Measurements from ENCODE around the gene DPH5. TPM values are rescaled to one million over a fixed set of nuclear protein-coding genes. Genes with fewer than 3 reads are reported as not detected.

Gene DPH5
- total RNA-seq, 1 experiment from 2014 or later: 23.8 TPM

DNA sequence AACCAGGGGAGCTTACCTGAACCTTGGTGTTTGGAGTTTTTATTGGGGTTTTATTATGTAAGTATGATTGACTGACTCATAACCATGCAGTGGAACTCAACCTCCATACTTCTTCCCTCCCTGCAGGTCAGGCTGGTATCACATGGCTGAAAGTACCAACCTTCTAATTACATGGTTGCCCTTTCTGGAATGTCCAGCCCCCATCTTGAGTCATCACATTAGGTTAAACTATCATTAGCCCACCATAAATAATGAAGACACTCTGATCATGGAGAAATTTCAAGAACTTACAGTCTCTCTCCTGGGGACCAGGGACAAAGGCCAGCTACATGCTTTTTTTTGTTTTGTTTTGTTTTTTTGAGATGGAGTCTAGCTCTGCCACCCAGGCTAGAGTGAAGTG lies 19.2 kb upstream of the DPH5 start:
- H3K4me1 ChIP-seq: no peaks in the 10 kb centered on the region
- no peaks in the 10 kb centered on the region for H3K27me3 ChIP-seq (replicated peaks; ENCODE audit: control insufficient read depth, insufficient read depth, low read length)
- H3K4me3 ChIP-seq (ENCODE audit: low read depth, low read length): no peak overlapping the region
- Mint-ChIP-seq H3K36me3 (ENCODE audit: insufficient read depth, unreplicated experiment) (peaks cover 7% of the 10 kb centered on the region), H3K4me3 (ENCODE audit: unreplicated experiment) (no peak overlapping the region), H3K9me3 (ENCODE audit: unreplicated experiment) (peaks cover 10% of the 10 kb centered on the region), H3K27ac (ENCODE audit: unreplicated experiment) (no peak overlapping the region), H3K27me3 (ENCODE audit: insufficient read depth, unreplicated experiment) (no peaks in the 10 kb centered on the region), H3K4me1 (ENCODE audit: low read depth, unreplicated experiment) (no peaks in the 10 kb centered on the region)
- H3K9me3 ChIP-seq: no peaks in the 10 kb centered on the region; the same call in 1 of the 2 replicates
- no peak for DNase-seq
- ChIA-PET POLR2A (no interaction called here), CTCF (no interaction called here)
- TF ChIP-seq, protein P1, sequence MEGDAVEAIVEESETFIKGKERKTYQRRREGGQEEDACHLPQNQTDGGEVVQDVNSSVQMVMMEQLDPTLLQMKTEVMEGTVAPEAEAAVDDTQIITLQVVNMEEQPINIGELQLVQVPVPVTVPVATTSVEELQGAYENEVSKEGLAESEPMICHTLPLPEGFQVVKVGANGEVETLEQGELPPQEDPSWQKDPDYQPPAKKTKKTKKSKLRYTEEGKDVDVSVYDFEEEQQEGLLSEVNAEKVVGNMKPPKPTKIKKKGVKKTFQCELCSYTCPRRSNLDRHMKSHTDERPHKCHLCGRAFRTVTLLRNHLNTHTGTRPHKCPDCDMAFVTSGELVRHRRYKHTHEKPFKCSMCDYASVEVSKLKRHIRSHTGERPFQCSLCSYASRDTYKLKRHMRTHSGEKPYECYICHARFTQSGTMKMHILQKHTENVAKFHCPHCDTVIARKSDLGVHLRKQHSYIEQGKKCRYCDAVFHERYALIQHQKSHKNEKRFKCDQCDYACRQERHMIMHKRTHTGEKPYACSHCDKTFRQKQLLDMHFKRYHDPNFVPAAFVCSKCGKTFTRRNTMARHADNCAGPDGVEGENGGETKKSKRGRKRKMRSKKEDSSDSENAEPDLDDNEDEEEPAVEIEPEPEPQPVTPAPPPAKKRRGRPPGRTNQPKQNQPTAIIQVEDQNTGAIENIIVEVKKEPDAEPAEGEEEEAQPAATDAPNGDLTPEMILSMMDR (IDR thresholded peaks at IDR 0.05; ENCODE audit: insufficient read depth in 1 of 2, low read depth in 1 of 2, low read length in 1 of 2, severe bottlenecking in 1 of 2, unreplicated experiment in 1 of 2): no peak
- no peaks in the 10 kb centered on the region for H3K36me3 ChIP-seq (ENCODE audit: control insufficient read depth, insufficient read depth, low read length)
- BruUV-seq (replicated peaks): no TSS peak
- intact Hi-C loops (cut with micrococcal nuclease; ENCODE audit: unreplicated experiment): no loop called here

DNA sequence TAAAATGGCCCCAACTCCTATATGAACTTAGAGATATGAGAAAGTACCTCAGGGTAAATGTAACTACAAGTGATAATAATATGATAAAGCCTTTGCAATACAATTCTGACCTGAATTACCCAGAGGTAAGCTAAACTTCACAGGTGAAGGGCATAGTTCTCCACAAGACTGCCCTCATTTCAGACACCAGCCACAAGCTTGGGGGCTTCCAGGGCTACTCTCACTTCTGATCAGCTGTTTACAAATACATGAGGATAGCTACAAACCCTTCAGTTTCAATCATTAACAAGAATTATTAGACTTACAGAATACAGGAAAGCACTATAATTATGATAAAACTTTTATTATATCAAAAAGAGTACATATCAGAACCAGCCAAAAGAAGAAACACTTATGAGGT lies 18.7 kb upstream of the DPH5 start:
- TF ChIP-seq, protein P1 (IDR thresholded peaks at IDR 0.05; ENCODE audit: insufficient read depth in 1 of 2, low read depth in 1 of 2, low read length in 1 of 2, severe bottlenecking in 1 of 2, unreplicated experiment in 1 of 2): no peak
- no peak for DNase-seq
- intact Hi-C loops (cut with micrococcal nuclease; ENCODE audit: unreplicated experiment): no loop called here
- Mint-ChIP-seq H3K27me3 (ENCODE audit: insufficient read depth, unreplicated experiment) (no peaks in the 10 kb centered on the region), H3K9me3 (ENCODE audit: unreplicated experiment) (peaks cover 10% of the 10 kb centered on the region), H3K27ac (ENCODE audit: unreplicated experiment) (no peak overlapping the region), H3K4me3 (ENCODE audit: unreplicated experiment) (no peak overlapping the region), H3K4me1 (ENCODE audit: low read depth, unreplicated experiment) (no peaks in the 10 kb centered on the region), H3K36me3 (ENCODE audit: insufficient read depth, unreplicated experiment) (peaks cover 7% of the 10 kb centered on the region)
- no peaks in the 10 kb centered on the region; the same call in 1 of the 2 replicates for H3K9me3 ChIP-seq
- POLR2A ChIA-PET: no interaction called here
- BruUV-seq (replicated peaks): no TSS peak
- no peak overlapping the region for H3K4me3 ChIP-seq (ENCODE audit: low read depth, low read length)
- no peaks in the 10 kb centered on the region for H3K4me1 ChIP-seq
- CTCF ChIA-PET: no interaction called here
- no peaks in the 10 kb centered on the region for H3K36me3 ChIP-seq (ENCODE audit: control insufficient read depth, insufficient read depth, low read length)
- no peaks in the 10 kb centered on the region for H3K27me3 ChIP-seq (replicated peaks; ENCODE audit: control insufficient read depth, insufficient read depth, low read length)

DNA sequence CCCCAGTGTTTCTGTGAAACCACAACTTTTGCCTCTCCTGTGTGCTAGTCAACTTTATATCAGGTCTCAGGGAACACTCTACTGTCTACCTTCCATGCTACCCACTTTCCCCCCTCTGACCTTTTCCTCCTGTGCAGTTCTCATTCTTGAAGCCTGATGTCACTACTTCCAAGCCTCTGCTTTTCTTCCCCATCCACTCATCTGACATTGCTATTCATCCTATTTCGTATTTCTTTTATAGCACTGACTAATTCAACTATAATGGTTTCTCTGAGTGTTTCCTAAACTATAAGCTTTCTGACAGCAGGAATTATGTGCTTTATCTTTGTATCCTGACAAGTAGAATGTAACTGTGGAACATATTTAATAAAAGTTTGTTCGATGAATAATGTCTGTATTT lies 18.2 kb upstream of the DPH5 start:
- Mint-ChIP-seq H3K27ac (ENCODE audit: unreplicated experiment) (no peak overlapping the region), H3K9me3 (ENCODE audit: unreplicated experiment) (peaks cover 14% of the 10 kb centered on the region), H3K4me1 (ENCODE audit: low read depth, unreplicated experiment) (no peaks in the 10 kb centered on the region), H3K36me3 (ENCODE audit: insufficient read depth, unreplicated experiment) (peaks cover 7% of the 10 kb centered on the region), H3K4me3 (ENCODE audit: unreplicated experiment) (no peak overlapping the region), H3K27me3 (ENCODE audit: insufficient read depth, unreplicated experiment) (no peaks in the 10 kb centered on the region)
- ChIA-PET CTCF (no interaction called here), POLR2A (no interaction called here)
- no peaks in the 10 kb centered on the region for H3K36me3 ChIP-seq (ENCODE audit: control insufficient read depth, insufficient read depth, low read length)
- H3K4me1 ChIP-seq: no peaks in the 10 kb centered on the region
- TF ChIP-seq, protein P1 (IDR thresholded peaks at IDR 0.05; ENCODE audit: insufficient read depth in 1 of 2, low read depth in 1 of 2, low read length in 1 of 2, severe bottlenecking in 1 of 2, unreplicated experiment in 1 of 2): no peak
- no peaks in the 10 kb centered on the region for H3K27me3 ChIP-seq (replicated peaks; ENCODE audit: control insufficient read depth, insufficient read depth, low read length)
- H3K9me3 ChIP-seq: no peaks in the 10 kb centered on the region; the same call in 1 of the 2 replicates
- no peak overlapping the region for H3K4me3 ChIP-seq (ENCODE audit: low read depth, low read length)
- no TSS peak for BruUV-seq (replicated peaks)
- DNase-seq: no peak
- intact Hi-C loops (cut with micrococcal nuclease; ENCODE audit: unreplicated experiment): no loop called here

Data from Caco-2 (cell line).